K562 (cell line): ENCODE results near the gene CNTN2. TPM values are rescaled to one million over a fixed set of nuclear protein-coding genes. Genes with fewer than 3 reads are reported as not detected.

Experiments
- ARID4B ChIP-seq: sonication (generic); formaldehyde crosslinking; IDR thresholded peaks from 2 replicates; pipeline ENCODE4 v1.8.0; 2022; ENCODE audit warnings: mild to moderate bottlenecking, missing genetic modification reagents
- CBX5 ChIP-seq: IDR thresholded peaks from 2 replicates; pipeline ENCODE4 v1.6.1; 2014; ENCODE audit warnings: low read depth, borderline replicate concordance
- CEBPG ChIP-seq, 3 experiments: fragments of 200-800 bp in 1 of 3; sonication (Bioruptor generic) in 1 of 3; sonication (generic) in 1 of 3; formaldehyde crosslinking in 1 of 3; IDR thresholded peaks in 2 of 3; conservative IDR thresholded peaks in 1 of 3; 2 replicates each; pipeline versions ENCODE4 v1.6.1 to v1.8.0; 2016 to 2022; ENCODE audit warnings: missing compliant biosample characterization in 2 of 3, missing genetic modification characterization in 2 of 3, mild to moderate bottlenecking in 1 of 3, missing genetic modification reagents in 1 of 3
- CHD1 ChIP-seq: fragments of 200-600 bp; sonication (generic); IDR thresholded peaks from one replicate; pipeline ENCODE4 v1.6.1; 2012; ENCODE audit warnings: mild to moderate bottlenecking, moderate library complexity, low read length, inconsistent platforms
- ETV5 ChIP-seq: sonication (generic); formaldehyde crosslinking; IDR thresholded peaks from 2 replicates; pipeline ENCODE4 v1.4.0; 2020; ENCODE audit warnings: low read depth, mild to moderate bottlenecking, missing genetic modification reagents
- FOSL1 ChIP-seq: fragments of 200-800 bp; sonication (Bioruptor generic); conservative IDR thresholded peaks from 2 replicates; pipeline ENCODE4 v1.6.1; 2016; ENCODE audit warnings: missing genetic modification characterization, missing compliant biosample characterization
- ID3 ChIP-seq, 2 experiments: fragments of 250-450 bp in 1 of 2; fragments of 450-650 bp in 1 of 2; sonication (Bioruptor Pico) in 1 of 2; IDR thresholded peaks; 2 replicates each; pipeline versions ENCODE4 v1.6.1 to v1.8.0; 2016 to 2021; ENCODE audit warnings: mild to moderate bottlenecking in 2 of 2, moderate library complexity in 2 of 2, missing compliant biosample characterization in 1 of 2, missing genetic modification characterization in 1 of 2
- ILK ChIP-seq: fragments of 450-650 bp; IDR thresholded peaks from 2 replicates; pipeline ENCODE4 v1.6.1; 2016; ENCODE audit warnings: missing genetic modification characterization, low read depth, mild to moderate bottlenecking, missing compliant biosample characterization, moderate library complexity, borderline replicate concordance
- PHB2 ChIP-seq: fragments of 450-650 bp; IDR thresholded peaks from 2 replicates; pipeline ENCODE4 v1.6.1; 2017; ENCODE audit warnings: low read depth
- TBP ChIP-seq: optimal IDR thresholded peaks from 2 replicates; pipeline ENCODE3; 2011; ENCODE audit warnings: low read depth, low read length, improper control_type of control experiment
- ZBTB1 ChIP-seq: sonication (generic); formaldehyde crosslinking; IDR thresholded peaks from 2 replicates; pipeline ENCODE4 v1.8.1; 2023; ENCODE audit warnings: missing genetic modification reagents, low read depth, mild to moderate bottlenecking, borderline replicate concordance
- ZHX1 ChIP-seq: fragments of 150-350 bp; conservative IDR thresholded peaks from 2 replicates; pipeline ENCODE4 v1.6.1; 2014; ENCODE audit warnings: low read length
- ZNF274 ChIP-seq: IDR thresholded peaks from 2 replicates; pipeline ENCODE4 v1.6.1; 2011; ENCODE audit warnings: low read depth, mild to moderate bottlenecking, low read length, moderate library complexity, borderline replicate concordance
- ZNF277 ChIP-seq: fragments of 250-450 bp; sonication (Bioruptor Pico); IDR thresholded peaks from 2 replicates; pipeline ENCODE4 v1.8.0; 2022; ENCODE audit warnings: inconsistent platforms, mild to moderate bottlenecking, moderate library complexity, borderline replicate concordance
- ZSCAN32 ChIP-seq: fragments of 450-650 bp; formaldehyde crosslinking; IDR thresholded peaks from 2 replicates; pipeline ENCODE4 v1.4.0; 2020; ENCODE audit warnings: mild to moderate bottlenecking, moderate library complexity
- polyA plus RNA-seq, 8 experiments: library from polyadenylated mRNA; depleted of rRNA in 4 of 8; stranded (reverse) in 5 of 8; unstranded in 3 of 8; fragments of >200 nt; fragmentation: Nextera tagmentation in 2 of 8; fragmentation: Illumina TruSeq in 1 of 8; extraction: Ambion mirVana in 2 of 8; extraction: Trizol in 1 of 8; gene quantifications; 2 replicates each; pipeline versions ENCODE4 v1.2.1 to v1.2.3, GENCODE V29; 2011 to 2014; ENCODE audit warnings: inconsistent platforms in 1 of 8, missing spikeins in 1 of 8
- total RNA-seq, 7 experiments: library from RNA; depleted of rRNA in 6 of 7; stranded (reverse); fragments of >200 nt in 6 of 7; fragmentation: Illumina TruSeq in 2 of 7; extraction: Trizol in 2 of 7; gene quantifications; 2 replicates each; pipeline versions ENCODE4 v1.2.1 to v1.2.3, GENCODE V29; 2011 to 2021; ENCODE audit warnings: low replicate concordance in 1 of 7

Gene CNTN2
- total and polyA plus RNA-seq, 9 of the 15 experiments (the other 6 are each of a cell fraction or from before 2014, with no cell fraction given), result not detected

GRCh38 chr1:205121660-205122488 lies 78.9 kb downstream of the CNTN2 start, which contains the start of gene RBBP5 (continued):
- no peak for TF ChIP-seq CHD1
- TF ChIP-seq ARID4B (CRISPR knock-in tag), result peak; percentile 95
- TF ChIP-seq ZNF274, result no peak
- peak; percentile 82 for TF ChIP-seq CEBPG (CRISPR knock-in tag; IDR thresholded peaks at IDR 0.05)
- peak; percentile 38 to 81; a peak in 2 of 4 replicates for TF ChIP-seq CEBPG (tag; conservative IDR thresholded peaks at IDR 0.05 in 1 of 2, IDR thresholded peaks at IDR 0.05 in 1 of 2)
- TF ChIP-seq ZSCAN32 (CRISPR knock-in tag), result no peak
- peak; percentile 82 for TF ChIP-seq FOSL1
- peak; percentile 92 for TF ChIP-seq TBP
- no peak for TF ChIP-seq PHB2
- TF ChIP-seq CBX5, result peak; percentile 84
- no peak for TF ChIP-seq ZBTB1 (CRISPR knock-in tag)
- peak; percentile 52; the same call in 1 of the 2 replicates for TF ChIP-seq ID3 (CRISPR knock-in tag; IDR thresholded peaks at IDR 0.05)
- TF ChIP-seq ID3 (tag; IDR thresholded peaks at IDR 0.05), result peak; percentile 98
- TF ChIP-seq ZHX1, result peak; percentile 89; the same call in 1 of the 2 replicates
- peak; percentile 62 for TF ChIP-seq ETV5 (CRISPR knock-in tag)
- TF ChIP-seq ILK, result no peak
- no peak for TF ChIP-seq ZNF277 (CRISPR knock-in tag)
